ENCODE data around the gene JPH2.
"Not testable (repeated sequence)": the region's sequence is repeated elsewhere in the genome, so short reads cannot be mapped to it uniquely, and the experiment has no call there.

The JPH2 gene

GRCh38 chr20:44187054-44187771, at the start of gene JPH2:
Gene JPH2 (minus strand): TSS chr20:44187188. CDS start chr20:44186705, 483 bp downstream.
- DNase-seq (ENCODE audit: low read depth in 3 of 3): no peak

- no peak for DNase-seq (ENCODE audit: low read depth in 3 of 3)
These were observed 48.7 kb upstream of the JPH2 start for GRCh38 chr20:44235702-44236101.

- DNase-seq (ENCODE audit: low read depth in 3 of 3): no peak
These were observed 47.8 kb upstream of the JPH2 start for GRCh38 chr20:44234566-44235317.

- no peak for DNase-seq (ENCODE audit: low read depth in 3 of 3)
These were observed 46.5 kb upstream of the JPH2 start for GRCh38 chr20:44233436-44234016.

DNA sequence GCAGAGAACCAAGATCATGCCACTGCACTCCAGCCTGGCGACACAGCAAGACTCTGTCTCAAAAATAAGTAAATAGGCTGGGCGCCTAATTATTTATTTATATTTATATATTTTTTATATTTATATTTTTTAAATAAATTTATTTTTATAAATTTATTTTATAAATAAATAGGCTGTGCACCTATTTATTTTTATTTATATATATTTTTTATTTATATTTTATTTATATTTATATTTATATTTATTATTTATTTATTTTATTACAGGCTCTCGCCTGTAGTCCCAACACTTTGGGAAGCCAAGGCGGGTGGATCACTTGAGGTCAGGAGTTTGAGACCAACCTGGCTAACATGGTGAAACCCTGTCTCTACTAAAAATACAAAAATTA, 45.5 kb upstream of the JPH2 start:
- DNase-seq (ENCODE audit: low read depth in 3 of 3): not testable (repeated sequence)

GRCh38 chr20:44231713-44232468, 44.9 kb upstream of the JPH2 start:
- DNase-seq (ENCODE audit: low read depth in 3 of 3): no peak

DNA sequence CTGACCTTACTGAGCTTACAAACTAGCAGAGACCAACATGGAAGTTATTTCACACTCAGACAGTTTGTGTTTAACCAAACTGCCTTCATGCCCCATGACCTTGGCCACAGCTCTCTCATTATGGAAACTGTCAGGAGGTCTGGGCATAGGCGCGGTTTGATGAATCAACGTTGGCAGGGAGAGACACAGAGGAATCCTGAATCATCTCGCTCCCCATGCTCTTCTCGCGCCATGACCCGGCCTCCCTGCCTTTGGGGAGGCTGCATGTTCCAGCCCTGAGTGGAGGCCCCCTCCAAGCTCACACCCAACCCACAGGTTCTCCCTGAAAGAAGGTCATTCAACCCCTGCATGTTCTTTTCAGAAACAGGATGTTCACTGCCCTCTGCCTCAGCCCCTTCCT, 44.2 kb upstream of the JPH2 start:
- DNase-seq (ENCODE audit: low read depth in 3 of 3): no peak

GRCh38 chr20:44228465-44229258, 41.7 kb upstream of the JPH2 start:
- no peak for DNase-seq (ENCODE audit: low read depth in 3 of 3)

GRCh38 chr20:44224637-44225036, 37.6 kb upstream of the JPH2 start:
- no peak for DNase-seq (ENCODE audit: low read depth in 3 of 3)

DNA sequence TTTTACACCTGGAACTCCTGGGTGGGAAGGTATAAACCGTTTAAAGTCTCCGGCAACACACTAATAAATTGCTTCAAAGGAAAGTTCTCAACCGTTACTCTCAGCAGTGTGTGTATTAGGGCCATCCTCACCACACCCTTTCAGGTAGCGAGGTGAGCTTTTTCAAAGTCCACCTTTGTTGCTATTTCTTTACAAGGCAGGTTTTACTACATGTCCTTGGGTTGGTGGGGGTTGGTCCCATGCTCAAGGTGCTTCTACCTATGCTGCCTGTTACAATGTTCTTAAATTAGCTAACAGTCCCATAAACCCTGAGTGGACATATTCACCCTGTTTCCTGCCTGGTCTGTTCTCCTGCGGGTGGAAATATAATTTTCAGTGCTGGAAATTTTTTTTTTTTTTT, 36.7 kb upstream of the JPH2 start:
- no peak for DNase-seq (ENCODE audit: low read depth in 3 of 3)

- no peak for DNase-seq (ENCODE audit: low read depth in 3 of 3)
These were observed 35.8 kb upstream of the JPH2 start for GRCh38 chr20:44222633-44223368.

GRCh38 chr20:44222027-44222426, 35.0 kb upstream of the JPH2 start:
- DNase-seq (ENCODE audit: low read depth in 3 of 3): no peak

GRCh38 chr20:44221368-44221954, 34.5 kb upstream of the JPH2 start:
- DNase-seq (ENCODE audit: low read depth in 3 of 3): no peak

DNA sequence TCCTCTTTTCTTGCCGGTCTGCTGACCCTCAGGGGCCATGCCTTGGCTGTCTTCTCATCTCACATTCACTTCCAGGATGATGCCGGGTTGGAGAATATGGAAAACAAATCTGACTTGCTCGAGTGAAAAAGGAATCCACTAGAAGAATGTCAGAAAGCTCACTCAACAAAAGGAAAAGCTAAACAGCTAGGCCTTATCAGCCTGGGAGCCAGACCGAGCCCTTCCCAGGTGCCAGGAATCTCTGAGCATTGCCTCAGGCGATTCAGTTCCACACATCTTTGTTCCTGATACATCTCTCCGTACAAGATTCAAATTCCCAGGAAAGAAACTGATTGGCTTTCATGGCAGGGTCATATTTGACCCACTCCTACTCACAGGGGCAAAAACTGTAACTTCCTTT, 32.8 kb upstream of the JPH2 start:
- no peak for DNase-seq (ENCODE audit: low read depth in 3 of 3)

DNA sequence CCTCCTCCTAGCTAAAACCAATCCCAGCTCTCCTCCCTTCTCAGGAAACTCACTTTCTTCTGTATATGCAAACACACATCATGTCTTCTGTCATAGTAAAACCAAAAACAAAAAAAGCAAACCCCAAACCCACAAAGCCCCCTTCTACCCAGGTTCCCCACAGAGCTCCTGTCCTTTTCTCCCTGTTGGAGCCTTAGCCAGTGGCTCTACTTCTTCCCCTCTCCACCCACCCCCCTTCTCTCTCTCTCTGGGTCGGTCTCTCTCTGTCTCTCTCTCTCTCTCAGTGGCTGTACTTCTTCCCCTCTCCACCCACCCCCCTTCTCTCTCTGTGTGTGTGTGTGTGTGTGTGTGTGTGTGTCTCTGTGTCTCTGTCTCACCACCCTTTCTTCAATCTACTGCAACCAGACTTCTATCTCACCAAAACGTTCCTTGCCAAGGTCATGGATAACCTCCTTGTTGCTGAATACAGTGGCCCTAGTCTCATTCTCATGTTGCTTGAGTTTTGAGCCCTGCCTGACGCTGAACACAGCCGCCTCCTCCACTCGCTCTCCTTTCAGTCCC, 32.3 kb upstream of the JPH2 start:
- DNase-seq (ENCODE audit: low read depth in 3 of 3): no peak

DNA sequence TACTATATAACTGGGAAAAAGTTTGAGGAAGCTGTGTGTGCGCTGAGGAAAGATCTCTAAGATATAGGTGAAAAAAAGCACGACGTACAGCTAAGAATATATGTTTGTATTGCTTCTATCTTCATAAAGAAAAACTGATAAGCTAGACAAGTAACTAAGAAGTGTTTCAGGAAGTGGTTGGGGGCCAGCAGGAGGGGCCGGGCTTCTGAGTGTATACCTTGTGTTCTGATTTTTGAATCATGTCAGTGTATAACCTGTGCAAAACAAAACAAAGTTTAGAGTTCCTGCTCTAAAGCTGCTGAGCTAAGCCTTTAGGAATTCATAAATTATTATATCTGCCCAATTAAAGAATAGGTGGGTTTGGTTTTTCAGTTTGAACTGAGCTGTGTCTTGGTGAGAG, 31.5 kb upstream of the JPH2 start:
- DNase-seq (ENCODE audit: low read depth in 3 of 3): no peak

DNA sequence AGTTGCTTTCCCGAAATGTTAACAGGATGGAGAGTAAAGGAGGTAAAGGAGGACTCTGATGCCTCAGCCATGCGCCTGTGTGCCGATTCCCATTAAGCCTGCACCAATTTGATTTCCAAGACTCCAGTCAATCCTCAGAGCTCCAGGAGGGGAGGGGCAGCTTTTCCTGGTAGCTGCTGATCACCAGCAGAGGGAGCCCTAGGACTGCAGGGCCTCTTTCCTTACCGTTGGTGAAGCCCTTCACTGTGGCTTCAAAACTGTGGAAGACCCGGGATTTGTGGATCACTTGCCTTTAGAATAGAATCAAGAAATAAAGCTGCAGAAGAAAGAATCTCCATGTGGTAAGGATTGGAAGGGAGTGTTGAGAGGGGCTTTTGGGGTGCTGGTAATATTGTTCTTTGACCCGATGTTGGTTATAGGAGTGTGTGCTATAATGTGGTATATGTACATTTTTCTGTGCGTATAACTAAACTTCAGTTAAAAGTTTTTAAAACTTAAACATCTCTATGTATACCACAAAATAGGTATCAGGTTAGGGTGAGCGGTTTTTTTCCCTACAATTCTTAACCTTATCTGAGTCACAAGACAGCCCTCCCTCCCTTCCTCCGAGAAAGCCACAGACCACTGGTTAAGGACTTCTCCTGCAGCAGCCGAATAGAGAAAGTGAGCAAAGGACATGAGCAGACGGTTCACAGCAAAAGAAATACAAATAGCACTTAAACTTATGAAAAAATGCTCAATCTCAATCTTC, 30.5 kb upstream of the JPH2 start:
- DNase-seq (ENCODE audit: low read depth in 3 of 3): peak; percentile 31 to 50 (median 34)

GRCh38 chr20:44215125-44215524, 28.1 kb upstream of the JPH2 start:
- DNase-seq (ENCODE audit: low read depth in 3 of 3): peak; percentile 40 to 57 (median 57)

GRCh38 chr20:44212792-44213191, 25.8 kb upstream of the JPH2 start:
- no peak for DNase-seq (ENCODE audit: low read depth in 3 of 3)
